Stomach smooth muscle (tissue), 2 donors: ENCODE results near the gene GSK3A.

Source experiments
- H3K27ac ChIP-seq: one replicate; pipeline ENCODE4 v1.7.0; 2013; ENCODE audit warnings: mild to moderate bottlenecking, low read length, inconsistent platforms
- H3K27me3 ChIP-seq, 2 donors: one replicate each; pipeline ENCODE4 v1.7.0; 2013; ENCODE audit warnings: low read length in 2 of 2; ENCODE audit not compliant: insufficient read depth in 2 of 2, control insufficient read depth in 1 of 2
- H3K36me3 ChIP-seq, 2 donors: one replicate each; pipeline ENCODE4 v1.7.0; 2013; ENCODE audit warnings: low read length in 2 of 2; ENCODE audit not compliant: control insufficient read depth in 2 of 2, insufficient read depth in 2 of 2
- H3K4me1 ChIP-seq: one replicate; pipeline ENCODE4 v1.7.0; 2013; ENCODE audit warnings: low read length; ENCODE audit not compliant: control insufficient read depth, insufficient read depth
- H3K4me3 ChIP-seq, 2 donors: one replicate each; pipeline ENCODE4 v1.7.0; 2013; ENCODE audit warnings: low read length in 2 of 2
- H3K9ac ChIP-seq, 2 donors: one replicate each; pipeline ENCODE4 v1.7.0; 2013; ENCODE audit warnings: low read length in 2 of 2, mild to moderate bottlenecking in 1 of 2
- H3K9me3 ChIP-seq, 2 donors: one replicate each; pipeline ENCODE4 v1.7.0; 2013; ENCODE audit warnings: low read length in 2 of 2; ENCODE audit not compliant: control insufficient read depth in 2 of 2
- donor health status: healthy.
- donor health status: Pancreatic carcinoma.

GSK3A gene

DNA sequence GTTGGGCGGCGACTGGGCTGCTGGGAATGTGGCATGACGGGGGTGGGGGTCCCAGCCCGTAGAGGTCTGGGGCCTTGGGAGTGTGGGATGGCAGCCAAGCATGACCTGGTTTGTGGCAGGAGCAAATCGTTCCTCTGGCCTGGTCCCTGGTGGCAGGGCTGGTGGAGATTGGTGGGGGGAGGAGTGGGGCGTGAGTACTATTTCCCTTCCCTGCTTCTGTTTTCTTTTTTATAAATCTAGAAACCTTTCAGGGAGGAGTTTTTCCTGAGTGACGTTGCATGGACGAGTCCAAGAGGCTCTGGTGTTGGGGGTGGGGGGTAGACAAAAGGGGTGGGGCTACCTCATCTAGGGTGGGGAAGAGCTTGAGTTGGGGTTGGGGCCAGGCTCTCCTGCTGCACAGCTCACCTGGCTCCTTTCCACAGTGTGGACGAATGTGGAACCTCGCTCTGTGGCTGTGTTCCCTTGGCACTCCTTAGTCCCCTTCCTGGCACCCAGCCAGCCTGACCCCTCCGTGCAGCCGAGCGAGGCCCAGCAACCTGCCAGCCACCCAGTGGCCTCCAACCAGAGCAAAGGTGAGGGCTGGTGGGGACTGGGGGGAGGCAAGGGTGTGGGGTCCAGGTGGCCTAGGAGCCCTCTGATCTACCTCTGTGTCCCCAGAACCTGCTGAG, 44.1 kb upstream of the GSK3A start:
- H3K4me3 ChIP-seq = peak overlapping the region in 1 of 2 donors; percentile 79
- H3K9ac ChIP-seq = peak overlapping the region; percentile 7 to 55
- no peaks in the 10 kb centered on the region for H3K27me3 ChIP-seq
- H3K4me1 ChIP-seq = peaks cover 47% of the 10 kb centered on the region
- H3K36me3 ChIP-seq = peaks cover 28 to 33% of the 10 kb centered on the region in 2 donors
- H3K27ac ChIP-seq = peak overlapping the region; percentile 76
- H3K9me3 ChIP-seq = no peaks in the 10 kb centered on the region

DNA sequence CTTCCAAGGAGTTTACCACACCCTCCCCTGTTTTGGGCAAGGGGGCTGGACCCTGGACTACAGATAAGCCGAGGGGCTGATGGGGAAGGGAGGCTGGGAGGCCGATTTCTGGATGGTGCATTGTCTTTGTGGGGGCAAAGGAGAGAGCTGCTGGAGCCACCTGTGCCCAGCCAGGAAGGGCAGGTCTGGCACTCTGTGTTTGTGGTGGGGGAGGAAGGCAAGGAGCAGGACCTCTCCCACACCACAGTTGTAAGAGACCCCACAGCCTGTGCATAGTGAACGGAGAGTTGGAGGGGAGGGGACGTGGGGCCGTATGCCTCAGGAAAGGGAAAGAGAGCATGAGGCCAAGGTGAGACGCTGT, 43.6 kb upstream of the GSK3A start:
- peaks cover 49% of the 10 kb centered on the region for H3K4me1 ChIP-seq
- H3K27ac ChIP-seq = peak overlapping the region; percentile 76
- peaks cover 28 to 33% of the 10 kb centered on the region in 2 donors for H3K36me3 ChIP-seq
- H3K9me3 ChIP-seq = no peaks in the 10 kb centered on the region
- H3K4me3 ChIP-seq = peak overlapping the region; percentile 79 to 84
- H3K27me3 ChIP-seq = no peaks in the 10 kb centered on the region
- H3K9ac ChIP-seq = peak overlapping the region; percentile 55 to 69

DNA sequence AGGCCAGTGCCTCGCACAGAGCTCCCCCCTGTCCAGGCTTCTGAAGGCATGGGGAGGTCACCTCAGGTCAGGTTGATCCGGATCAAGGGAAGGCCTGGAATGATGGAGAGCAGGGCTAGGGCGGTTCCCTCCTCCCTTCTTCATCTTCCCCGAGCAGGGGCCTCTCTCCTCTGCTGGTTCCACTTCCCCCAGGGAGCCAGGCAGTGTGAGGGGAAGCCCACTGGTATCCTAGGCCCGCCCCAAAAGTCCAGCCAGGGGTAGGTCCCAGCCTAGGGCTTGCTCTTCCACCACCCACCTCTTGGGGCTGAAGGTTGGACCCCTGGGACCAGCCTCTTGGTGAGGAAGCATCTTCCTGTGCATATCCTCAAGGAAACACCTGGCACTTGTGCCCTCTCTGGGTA, 43.1 kb upstream of the GSK3A start:
- Histone ChIP-seq H3K9ac (peak overlapping the region; percentile 55 to 69), H3K27ac (peak overlapping the region; percentile 76), H3K4me3 (peak overlapping the region; percentile 79 to 84)

DNA sequence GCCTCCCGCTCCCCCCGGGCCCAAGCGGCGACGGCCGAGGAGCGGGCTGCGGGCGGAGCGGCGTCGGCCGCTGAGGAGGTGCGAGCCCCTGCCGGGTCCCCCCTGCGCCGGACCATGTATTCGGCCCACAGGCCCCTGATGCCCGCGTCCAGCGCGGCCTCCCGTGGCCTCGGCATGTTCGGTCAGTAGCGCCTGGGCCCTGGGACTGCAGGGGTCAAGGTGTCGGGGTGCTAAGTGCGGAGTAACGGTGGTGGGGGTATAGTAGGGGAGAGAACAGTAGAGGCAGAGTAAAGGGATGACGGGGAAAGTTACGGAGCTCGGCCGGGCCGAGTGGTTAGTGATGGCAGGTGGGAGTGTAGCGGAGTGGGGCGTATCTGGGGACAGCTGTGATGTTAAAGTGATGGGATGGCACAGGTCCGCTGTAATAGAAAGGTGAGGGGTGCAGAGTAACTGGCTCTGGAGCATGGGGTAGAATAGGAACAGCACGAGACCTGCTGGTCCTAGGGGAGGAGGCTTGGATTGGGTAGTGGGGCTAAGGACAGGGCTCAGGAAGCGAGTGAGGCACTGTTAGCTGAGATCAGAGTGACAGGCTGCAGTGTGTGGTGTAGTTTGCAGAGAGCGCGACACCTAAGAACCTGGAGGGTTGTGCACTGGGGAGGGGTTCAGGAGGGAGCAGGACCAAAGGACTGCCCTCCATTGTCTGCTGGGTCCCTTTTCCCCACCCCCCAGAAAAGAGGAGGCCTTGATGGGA, 42.4 kb upstream of the GSK3A start:
- Histone ChIP-seq H3K9ac (peak overlapping the region; percentile 55 to 69), H3K4me3 (peak overlapping the region; percentile 79 to 84), H3K36me3 (peaks cover 26% of the 10 kb centered on the region in 2 donors), H3K4me1 (peaks cover 56% of the 10 kb centered on the region), H3K27me3 (no peaks in the 10 kb centered on the region), H3K27ac (peak overlapping the region; percentile 76), H3K9me3 (no peaks in the 10 kb centered on the region)

More for the DNA sequence above, 43.1 kb upstream of the GSK3A start:
- no peaks in the 10 kb centered on the region for H3K27me3 ChIP-seq
- H3K36me3 ChIP-seq = peaks cover 28 to 33% of the 10 kb centered on the region in 2 donors
- H3K4me1 ChIP-seq = peaks cover 49% of the 10 kb centered on the region
- H3K9me3 ChIP-seq = no peaks in the 10 kb centered on the region

DNA sequence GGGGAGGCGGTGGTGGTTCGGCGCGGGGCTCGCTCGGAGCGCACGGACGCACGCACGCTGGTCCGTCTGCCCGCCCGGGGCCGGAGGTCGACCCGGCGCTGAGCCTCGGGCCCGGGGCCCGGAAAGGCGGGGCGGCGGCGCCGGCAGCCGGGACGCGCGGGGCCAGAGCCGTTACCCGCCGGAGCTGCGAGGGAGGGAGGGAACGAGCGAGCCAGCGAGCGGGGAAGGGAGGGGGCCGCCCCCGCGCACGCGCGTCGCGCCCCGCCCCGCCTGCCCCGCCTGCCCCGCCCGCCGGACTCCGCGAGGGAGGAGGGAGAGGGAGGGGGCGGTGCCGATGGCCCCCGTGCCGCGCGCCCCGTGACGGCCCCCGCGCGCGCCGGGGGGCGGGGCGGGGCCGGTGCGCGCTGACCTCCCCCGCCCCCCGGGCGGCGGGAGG, 41.7 kb upstream of the GSK3A start:
- no peak overlapping the region for H3K9ac ChIP-seq
- peak overlapping the region in 1 of 2 donors; percentile 66 for H3K4me3 ChIP-seq

DNA sequence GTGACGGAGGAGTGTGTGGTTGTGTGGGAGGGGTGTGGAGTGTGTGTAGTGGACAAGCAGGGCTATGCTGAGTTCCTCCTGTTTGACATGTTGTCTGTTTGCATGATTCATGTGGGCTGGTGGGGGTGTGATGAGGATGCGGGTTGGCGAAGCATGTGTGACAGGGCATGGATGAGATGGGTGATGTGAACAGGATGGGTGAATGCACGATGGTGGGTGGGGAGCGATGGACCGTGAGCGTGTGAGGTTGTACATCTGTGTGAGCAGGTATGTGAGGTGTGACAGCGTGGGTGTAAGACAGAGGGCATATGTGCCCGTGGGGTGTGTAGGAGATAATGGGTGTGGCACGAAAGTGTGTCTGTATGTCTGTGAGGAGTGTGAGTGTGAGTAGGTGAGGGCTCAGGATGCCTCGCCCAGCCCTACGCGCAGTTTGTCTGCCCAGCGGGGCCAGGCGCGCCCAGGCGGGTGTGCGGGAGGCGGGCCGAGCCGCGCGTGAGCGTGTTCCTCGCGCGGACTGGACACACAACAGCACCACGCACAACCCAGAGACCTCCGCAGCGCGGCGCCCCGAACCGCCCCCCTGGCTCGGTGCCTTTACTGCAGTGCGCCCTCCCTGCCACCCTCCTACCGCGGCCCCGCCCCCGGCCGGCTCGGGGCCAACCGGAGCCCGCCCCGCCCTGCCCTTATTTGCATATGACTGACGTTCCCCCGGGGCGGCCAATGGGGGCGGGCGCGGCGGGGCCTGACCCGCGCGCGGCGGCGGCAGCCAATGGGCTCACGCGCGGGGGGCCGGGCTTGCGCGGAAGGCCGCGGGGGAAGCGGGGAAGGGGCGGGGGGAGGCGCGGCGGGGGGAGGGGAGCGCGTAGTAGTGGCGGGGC, 41.0 kb upstream of the GSK3A start:
- Histone ChIP-seq H3K27ac (peak overlapping the region; percentile 84), H3K27me3 (no peaks in the 10 kb centered on the region), H3K36me3 (peaks cover 13 to 14% of the 10 kb centered on the region in 2 donors), H3K9ac (peak overlapping the region; percentile 73 to 77), H3K4me1 (peaks cover 69% of the 10 kb centered on the region), H3K9me3 (no peaks in the 10 kb centered on the region), H3K4me3 (peak overlapping the region; percentile 49 to 75)

More for the DNA sequence above, 41.7 kb upstream of the GSK3A start:
- Histone ChIP-seq H3K27ac (no peak overlapping the region), H3K27me3 (no peaks in the 10 kb centered on the region), H3K9me3 (no peaks in the 10 kb centered on the region), H3K36me3 (peaks cover 19 to 20% of the 10 kb centered on the region in 2 donors), H3K4me1 (peaks cover 63% of the 10 kb centered on the region)

DNA sequence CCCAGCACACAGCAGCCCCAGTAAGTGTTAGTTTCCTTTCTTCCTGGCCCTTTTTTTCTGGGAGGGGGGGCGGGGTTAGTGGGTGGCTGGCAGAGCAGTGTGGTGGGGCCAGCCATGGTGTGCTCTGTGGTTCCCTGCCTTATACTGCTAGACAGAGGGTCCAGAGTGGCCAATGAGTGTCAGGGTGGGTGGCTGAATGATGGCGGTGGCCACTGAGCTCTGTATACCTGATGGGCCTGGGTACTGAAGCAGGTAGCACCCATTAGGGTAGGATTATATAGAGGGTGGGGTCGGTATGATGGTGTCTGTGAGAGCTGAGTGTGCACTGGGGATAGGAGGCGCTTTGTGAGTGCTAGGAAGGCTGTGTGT, 40.4 kb upstream of the GSK3A start:
- H3K27ac ChIP-seq = peak overlapping the region; percentile 84
- peaks cover 76% of the 10 kb centered on the region for H3K4me1 ChIP-seq
- H3K4me3 ChIP-seq = peak overlapping the region; percentile 49 to 75
- peak overlapping the region; percentile 73 to 77 for H3K9ac ChIP-seq
- peaks cover 7% of the 10 kb centered on the region in 2 donors for H3K36me3 ChIP-seq
- H3K9me3 ChIP-seq = no peaks in the 10 kb centered on the region
- H3K27me3 ChIP-seq = no peaks in the 10 kb centered on the region

DNA sequence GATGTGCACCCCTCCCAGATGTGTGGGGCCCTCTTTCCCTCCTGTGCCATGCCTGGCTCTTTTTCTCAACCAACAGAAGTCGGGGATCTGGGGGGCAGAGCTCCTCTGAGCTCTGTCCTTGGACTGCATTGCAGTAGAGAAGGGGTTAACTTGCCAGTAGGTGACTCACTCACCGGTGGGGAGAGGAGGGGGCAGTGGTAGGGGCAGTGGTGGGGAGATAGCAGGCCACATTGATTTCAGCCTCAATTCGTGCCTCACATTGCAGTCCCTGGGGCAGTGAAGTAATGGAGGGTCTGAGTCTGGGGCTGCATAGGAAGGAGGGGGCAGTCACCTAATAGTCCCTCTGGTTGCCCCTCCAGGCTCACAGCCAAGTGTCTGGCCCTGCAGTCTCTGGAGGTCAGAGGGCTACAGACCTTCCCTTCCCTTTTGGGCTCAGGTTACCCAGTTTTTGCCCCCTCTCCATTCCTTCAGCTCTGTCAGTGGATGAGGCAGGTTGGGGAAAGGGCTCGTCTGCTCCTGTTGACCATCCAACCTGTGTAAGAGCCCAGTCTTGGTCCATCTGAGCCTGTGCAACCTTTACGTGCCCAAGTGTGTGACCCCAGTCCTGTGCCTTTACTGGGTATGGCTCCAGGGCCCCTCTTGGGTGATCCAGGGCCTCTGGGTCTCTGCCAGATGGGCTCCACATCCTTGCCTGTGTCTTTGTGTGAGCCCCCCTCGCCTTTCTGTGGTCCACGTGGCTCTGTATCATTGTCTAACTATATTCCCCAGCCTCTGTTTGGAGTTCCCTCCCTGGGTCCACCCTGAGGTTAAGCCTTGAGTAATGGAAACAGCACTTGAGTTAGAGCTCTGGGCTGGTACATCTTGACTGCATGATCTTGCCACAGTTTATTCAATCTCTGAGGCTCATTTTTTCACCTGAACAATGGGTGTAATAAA, 39.7 kb upstream of the GSK3A start:
- Histone ChIP-seq H3K4me3 (peak overlapping the region; percentile 55 to 89), H3K36me3 (peaks cover under 1% of the 10 kb centered on the region in 2 donors), H3K4me1 (peaks cover 82% of the 10 kb centered on the region), H3K27ac (peak overlapping the region; percentile 88), H3K9ac (peak overlapping the region; percentile 58 to 66), H3K27me3 (no peaks in the 10 kb centered on the region), H3K9me3 (no peaks in the 10 kb centered on the region)

DNA sequence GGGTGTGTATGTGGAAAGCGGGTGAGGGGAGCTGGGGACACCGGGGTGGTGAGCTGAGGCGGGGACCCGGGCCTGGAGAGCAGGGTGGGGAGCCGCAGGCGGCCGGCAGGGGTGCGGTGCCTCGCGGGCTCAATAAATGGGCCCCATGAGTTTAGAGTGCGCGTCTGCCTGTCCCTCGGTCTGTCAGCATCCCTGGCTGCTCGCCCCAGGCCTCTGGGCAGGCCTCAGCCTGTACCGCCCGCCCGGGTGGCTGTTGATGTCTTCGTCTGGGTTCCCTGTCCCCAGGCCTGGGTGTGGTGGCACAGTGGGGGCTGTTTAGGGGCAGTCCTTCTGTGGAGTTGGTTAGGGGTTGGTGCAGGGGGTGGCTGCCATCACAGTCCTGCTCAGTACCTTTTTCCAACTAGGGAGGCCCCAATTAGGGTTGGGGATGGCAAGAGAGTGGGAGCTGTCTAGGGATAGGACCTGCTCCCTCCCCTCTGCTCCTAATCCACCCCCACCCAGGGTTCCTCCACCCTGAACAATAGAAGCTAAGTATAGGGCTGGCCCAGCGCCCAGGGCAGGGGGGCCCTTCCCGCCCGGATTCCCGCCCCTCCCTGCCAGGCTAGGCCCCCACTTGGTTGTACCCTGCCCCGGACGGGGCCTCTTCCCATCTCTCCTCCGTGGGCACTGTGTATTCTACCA, 38.9 kb upstream of the GSK3A start:
- Histone ChIP-seq H3K27me3 (no peaks in the 10 kb centered on the region), H3K36me3 (no peaks in the 10 kb centered on the region), H3K9ac (peak overlapping the region; percentile 58 to 66), H3K27ac (peak overlapping the region; percentile 88), H3K4me1 (peaks cover 82% of the 10 kb centered on the region), H3K9me3 (no peaks in the 10 kb centered on the region), H3K4me3 (peak overlapping the region; percentile 55 to 89)
